K562 (cell line): Measurements from ENCODE around the gene ZFP36. TPM values are rescaled to one million over a fixed set of nuclear protein-coding genes. Genes with fewer than 3 reads are reported as not detected.

Experiments used
- BRCA1 ChIP-seq, 2 experiments: fragments of 450-650 bp in 1 of 2; sonication (generic) in 1 of 2; formaldehyde crosslinking in 1 of 2; IDR thresholded peaks; 2 replicates each; pipeline versions ENCODE4 v1.5.0 to v1.6.1; 2017 to 2020; ENCODE audit warnings: mild to moderate bottlenecking in 1 of 2, missing genetic modification reagents in 1 of 2
- EHMT2 ChIP-seq: fragments of 450-650 bp; IDR thresholded peaks from 2 replicates; pipeline ENCODE4 v1.6.1; 2018; ENCODE audit warnings: antibody characterized with exemption
- HNRNPK ChIP-seq: fragments of 200-400 bp; formaldehyde crosslinking; IDR thresholded peaks from one replicate; pipeline ENCODE4 v1.6.1; 2018; ENCODE audit warnings: mild to moderate bottlenecking, low read depth, low read length; ENCODE audit not compliant: poor library complexity, severe bottlenecking
- JUNB ChIP-seq: fragments of 450-650 bp; formaldehyde crosslinking; conservative IDR thresholded peaks from 2 replicates; pipeline ENCODE4 v1.4.0; 2020; ENCODE audit warnings: mild to moderate bottlenecking
- KHSRP ChIP-seq: fragments of 450-650 bp; IDR thresholded peaks from 2 replicates; pipeline ENCODE4 v1.6.1; 2017
- POLR2AphosphoS2 ChIP-seq: IDR thresholded peaks from 2 replicates; pipeline ENCODE4 v1.6.1; 2012; ENCODE audit warnings: low read length, improper control_type of control experiment
- POLR2H ChIP-seq: IDR thresholded peaks from 2 replicates; pipeline ENCODE4 v1.6.1; 2016; ENCODE audit warnings: missing genetic modification characterization, low read depth, mild to moderate bottlenecking, control low read depth, missing compliant biosample characterization, moderate library complexity
- RNF2 ChIP-seq: sonication (generic); IDR thresholded peaks from 2 replicates; pipeline ENCODE4 v1.6.1; 2016
- SMARCC2 ChIP-seq: fragments of 450-650 bp; IDR thresholded peaks from 2 replicates; pipeline ENCODE4 v1.6.1; 2017; ENCODE audit warnings: antibody characterized with exemption, moderate library complexity, mild to moderate bottlenecking, low read depth
- ZFP36 ChIP-seq: fragments of 150-350 bp; IDR thresholded peaks from 2 replicates; pipeline ENCODE4 v1.6.1; 2018; ENCODE audit warnings: low read length, low read depth; ENCODE audit not compliant: partially characterized antibody
- ZNF431 ChIP-seq: sonication (generic); formaldehyde crosslinking; IDR thresholded peaks from 2 replicates; pipeline ENCODE4 v1.8.0; 2022; ENCODE audit warnings: mild to moderate bottlenecking, missing genetic modification reagents
- polyA plus RNA-seq, 8 experiments: library from polyadenylated mRNA; depleted of rRNA in 4 of 8; stranded (reverse) in 5 of 8; unstranded in 3 of 8; fragments of >200 nt; fragmentation: Nextera tagmentation in 2 of 8; fragmentation: Illumina TruSeq in 1 of 8; extraction: Ambion mirVana in 2 of 8; extraction: Trizol in 1 of 8; gene quantifications; 2 replicates each; pipeline versions ENCODE4 v1.2.1 to v1.2.3, GENCODE V29; 2011 to 2014; ENCODE audit warnings: inconsistent platforms in 1 of 8, missing spikeins in 1 of 8
- total RNA-seq, 7 experiments: library from RNA; depleted of rRNA in 6 of 7; stranded (reverse); fragments of >200 nt in 6 of 7; fragmentation: Illumina TruSeq in 2 of 7; extraction: Trizol in 2 of 7; gene quantifications; 2 replicates each; pipeline versions ENCODE4 v1.2.1 to v1.2.3, GENCODE V29; 2011 to 2021; ENCODE audit warnings: low replicate concordance in 1 of 7
- TF ChIP-seq, protein P1 (sequence below): sonication (generic); formaldehyde crosslinking; IDR thresholded peaks from 2 replicates; pipeline ENCODE4 v1.8.1; 2023; ENCODE audit warnings: mild to moderate bottlenecking, missing genetic modification reagents
- TF ChIP-seq, protein P2 (sequence below), 3 experiments: fragments of 200-800 bp in 1 of 3; fragments of 250-450 bp in 1 of 3; fragments of 450-650 bp in 1 of 3; sonication (Bioruptor Pico) in 1 of 3; sonication (Bioruptor generic) in 1 of 3; formaldehyde crosslinking in 1 of 3; IDR thresholded peaks; 2 replicates each; pipeline versions ENCODE4 v1.6.1 to v1.8.0; 2016 to 2022; ENCODE audit warnings: mild to moderate bottlenecking in 2 of 3, missing genetic modification characterization in 2 of 3, missing compliant biosample characterization in 1 of 3, moderate library complexity in 1 of 3
- TF ChIP-seq, protein P3 (sequence below): sonication (generic); formaldehyde crosslinking; IDR thresholded peaks from 2 replicates; pipeline ENCODE4 v1.8.0; 2022; ENCODE audit warnings: mild to moderate bottlenecking, missing genetic modification reagents
- TF ChIP-seq, protein P4 (sequence below): fragments of 450-650 bp; formaldehyde crosslinking; conservative IDR thresholded peaks from 2 replicates; pipeline ENCODE4 v1.4.0; 2022; ENCODE audit warnings: mild to moderate bottlenecking, missing genetic modification characterization
- TF ChIP-seq, protein P5 (sequence below): fragments of 250-450 bp; sonication (Bioruptor Pico); IDR thresholded peaks from 2 replicates; pipeline ENCODE4 v1.8.0; 2022; ENCODE audit warnings: inconsistent platforms

The ZFP36 gene
- total and polyA plus RNA-seq, 9 of the 15 experiments (the other 6 are each of a cell fraction or from before 2014, with no cell fraction given) = 1.0 to 20.1 (median 3.5) TPM

DNA sequence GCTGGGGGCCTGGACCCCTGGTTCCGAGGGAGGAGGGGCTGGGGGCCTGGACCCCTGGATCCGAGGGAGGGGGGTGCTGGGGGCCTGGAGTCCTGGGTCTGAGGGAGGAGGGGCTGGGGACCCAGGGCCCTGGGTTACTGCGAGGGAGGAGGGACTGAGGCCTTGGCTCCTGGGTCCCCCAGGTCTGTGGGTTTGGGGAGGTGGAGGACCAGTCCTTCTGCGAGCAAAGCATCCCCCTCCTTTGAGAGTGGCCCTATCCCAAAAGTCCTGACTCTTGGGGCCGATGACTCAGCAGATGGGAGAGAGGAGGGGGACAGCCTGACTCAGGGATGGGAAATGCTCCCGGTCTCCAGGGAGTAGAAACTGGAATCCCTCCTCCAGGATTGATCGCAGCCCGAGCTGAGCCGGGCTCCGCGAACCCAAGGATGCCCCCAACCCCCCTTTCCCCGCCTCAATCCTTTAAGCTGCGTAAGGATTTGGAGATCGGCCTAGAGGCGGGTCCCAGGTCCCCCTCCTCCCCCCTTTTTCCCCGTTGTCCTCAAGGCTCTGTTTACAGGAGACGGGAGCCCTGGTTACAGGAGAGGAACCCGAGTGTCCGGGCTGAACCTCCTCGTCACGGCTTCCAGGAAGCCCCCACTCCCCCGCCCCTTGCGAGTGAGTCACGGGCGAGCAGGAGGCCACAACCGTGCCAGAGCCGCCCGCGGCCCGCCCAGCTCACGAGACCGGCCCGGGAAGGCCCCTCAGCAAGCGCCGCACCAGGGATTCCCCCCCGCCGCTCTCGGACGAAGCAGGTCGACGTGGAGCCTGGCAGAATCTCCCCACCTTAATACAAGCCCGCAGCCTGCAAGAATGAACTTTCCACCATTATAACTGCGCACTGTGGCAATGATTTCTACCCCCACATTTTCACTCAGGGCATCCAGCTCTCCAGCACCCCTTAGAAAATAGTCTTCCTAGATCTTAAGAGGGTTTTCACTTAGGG, 3.0 kb upstream of the ZFP36 start (continued):
- TF ChIP-seq, protein P1, sequence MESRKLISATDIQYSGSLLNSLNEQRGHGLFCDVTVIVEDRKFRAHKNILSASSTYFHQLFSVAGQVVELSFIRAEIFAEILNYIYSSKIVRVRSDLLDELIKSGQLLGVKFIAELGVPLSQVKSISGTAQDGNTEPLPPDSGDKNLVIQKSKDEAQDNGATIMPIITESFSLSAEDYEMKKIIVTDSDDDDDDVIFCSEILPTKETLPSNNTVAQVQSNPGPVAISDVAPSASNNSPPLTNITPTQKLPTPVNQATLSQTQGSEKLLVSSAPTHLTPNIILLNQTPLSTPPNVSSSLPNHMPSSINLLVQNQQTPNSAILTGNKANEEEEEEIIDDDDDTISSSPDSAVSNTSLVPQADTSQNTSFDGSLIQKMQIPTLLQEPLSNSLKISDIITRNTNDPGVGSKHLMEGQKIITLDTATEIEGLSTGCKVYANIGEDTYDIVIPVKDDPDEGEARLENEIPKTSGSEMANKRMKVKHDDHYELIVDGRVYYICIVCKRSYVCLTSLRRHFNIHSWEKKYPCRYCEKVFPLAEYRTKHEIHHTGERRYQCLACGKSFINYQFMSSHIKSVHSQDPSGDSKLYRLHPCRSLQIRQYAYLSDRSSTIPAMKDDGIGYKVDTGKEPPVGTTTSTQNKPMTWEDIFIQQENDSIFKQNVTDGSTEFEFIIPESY (CRISPR knock-in tag) = no peak
- TF ChIP-seq POLR2AphosphoS2 = no peak
- TF ChIP-seq POLR2H (tag) = no peak
- TF ChIP-seq RNF2 = peak; percentile 31; the same call in 1 of the 2 replicates
- no peak for TF ChIP-seq KHSRP
- TF ChIP-seq HNRNPK = no peak
- TF ChIP-seq EHMT2 = no peak
- TF ChIP-seq, protein P2, sequence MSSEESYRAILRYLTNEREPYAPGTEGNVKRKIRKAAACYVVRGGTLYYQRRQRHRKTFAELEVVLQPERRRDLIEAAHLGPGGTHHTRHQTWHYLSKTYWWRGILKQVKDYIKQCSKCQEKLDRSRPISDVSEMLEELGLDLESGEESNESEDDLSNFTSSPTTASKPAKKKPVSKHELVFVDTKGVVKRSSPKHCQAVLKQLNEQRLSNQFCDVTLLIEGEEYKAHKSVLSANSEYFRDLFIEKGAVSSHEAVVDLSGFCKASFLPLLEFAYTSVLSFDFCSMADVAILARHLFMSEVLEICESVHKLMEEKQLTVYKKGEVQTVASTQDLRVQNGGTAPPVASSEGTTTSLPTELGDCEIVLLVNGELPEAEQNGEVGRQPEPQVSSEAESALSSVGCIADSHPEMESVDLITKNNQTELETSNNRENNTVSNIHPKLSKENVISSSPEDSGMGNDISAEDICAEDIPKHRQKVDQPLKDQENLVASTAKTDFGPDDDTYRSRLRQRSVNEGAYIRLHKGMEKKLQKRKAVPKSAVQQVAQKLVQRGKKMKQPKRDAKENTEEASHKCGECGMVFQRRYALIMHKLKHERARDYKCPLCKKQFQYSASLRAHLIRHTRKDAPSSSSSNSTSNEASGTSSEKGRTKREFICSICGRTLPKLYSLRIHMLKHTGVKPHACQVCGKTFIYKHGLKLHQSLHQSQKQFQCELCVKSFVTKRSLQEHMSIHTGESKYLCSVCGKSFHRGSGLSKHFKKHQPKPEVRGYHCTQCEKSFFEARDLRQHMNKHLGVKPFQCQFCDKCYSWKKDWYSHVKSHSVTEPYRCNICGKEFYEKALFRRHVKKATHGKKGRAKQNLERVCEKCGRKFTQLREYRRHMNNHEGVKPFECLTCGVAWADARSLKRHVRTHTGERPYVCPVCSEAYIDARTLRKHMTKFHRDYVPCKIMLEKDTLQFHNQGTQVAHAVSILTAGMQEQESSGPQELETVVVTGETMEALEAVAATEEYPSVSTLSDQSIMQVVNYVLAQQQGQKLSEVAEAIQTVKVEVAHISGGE (CRISPR knock-in tag; IDR thresholded peaks at IDR 0.05) = 0 out of 6 replicates have a peak, but pooled peaks of 1 of the 3 experiments have one; percentile 29
- TF ChIP-seq ZFP36 = no peak
- TF ChIP-seq, protein P3, sequence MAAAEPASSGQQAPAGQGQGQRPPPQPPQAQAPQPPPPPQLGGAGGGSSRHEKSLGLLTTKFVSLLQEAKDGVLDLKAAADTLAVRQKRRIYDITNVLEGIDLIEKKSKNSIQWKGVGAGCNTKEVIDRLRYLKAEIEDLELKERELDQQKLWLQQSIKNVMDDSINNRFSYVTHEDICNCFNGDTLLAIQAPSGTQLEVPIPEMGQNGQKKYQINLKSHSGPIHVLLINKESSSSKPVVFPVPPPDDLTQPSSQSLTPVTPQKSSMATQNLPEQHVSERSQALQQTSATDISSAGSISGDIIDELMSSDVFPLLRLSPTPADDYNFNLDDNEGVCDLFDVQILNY (CRISPR knock-in tag) = no peak
- TF ChIP-seq, protein P4, sequence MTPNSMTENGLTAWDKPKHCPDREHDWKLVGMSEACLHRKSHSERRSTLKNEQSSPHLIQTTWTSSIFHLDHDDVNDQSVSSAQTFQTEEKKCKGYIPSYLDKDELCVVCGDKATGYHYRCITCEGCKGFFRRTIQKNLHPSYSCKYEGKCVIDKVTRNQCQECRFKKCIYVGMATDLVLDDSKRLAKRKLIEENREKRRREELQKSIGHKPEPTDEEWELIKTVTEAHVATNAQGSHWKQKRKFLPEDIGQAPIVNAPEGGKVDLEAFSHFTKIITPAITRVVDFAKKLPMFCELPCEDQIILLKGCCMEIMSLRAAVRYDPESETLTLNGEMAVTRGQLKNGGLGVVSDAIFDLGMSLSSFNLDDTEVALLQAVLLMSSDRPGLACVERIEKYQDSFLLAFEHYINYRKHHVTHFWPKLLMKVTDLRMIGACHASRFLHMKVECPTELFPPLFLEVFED (CRISPR knock-in tag) = no peak
- no peak for TF ChIP-seq SMARCC2
- TF ChIP-seq BRCA1 (IDR thresholded peaks at IDR 0.05) = no peak
- no peak for TF ChIP-seq BRCA1 (CRISPR knock-in tag; IDR thresholded peaks at IDR 0.05)
- TF ChIP-seq, protein P5, sequence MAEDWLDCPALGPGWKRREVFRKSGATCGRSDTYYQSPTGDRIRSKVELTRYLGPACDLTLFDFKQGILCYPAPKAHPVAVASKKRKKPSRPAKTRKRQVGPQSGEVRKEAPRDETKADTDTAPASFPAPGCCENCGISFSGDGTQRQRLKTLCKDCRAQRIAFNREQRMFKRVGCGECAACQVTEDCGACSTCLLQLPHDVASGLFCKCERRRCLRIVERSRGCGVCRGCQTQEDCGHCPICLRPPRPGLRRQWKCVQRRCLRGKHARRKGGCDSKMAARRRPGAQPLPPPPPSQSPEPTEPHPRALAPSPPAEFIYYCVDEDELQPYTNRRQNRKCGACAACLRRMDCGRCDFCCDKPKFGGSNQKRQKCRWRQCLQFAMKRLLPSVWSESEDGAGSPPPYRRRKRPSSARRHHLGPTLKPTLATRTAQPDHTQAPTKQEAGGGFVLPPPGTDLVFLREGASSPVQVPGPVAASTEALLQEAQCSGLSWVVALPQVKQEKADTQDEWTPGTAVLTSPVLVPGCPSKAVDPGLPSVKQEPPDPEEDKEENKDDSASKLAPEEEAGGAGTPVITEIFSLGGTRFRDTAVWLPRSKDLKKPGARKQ (CRISPR knock-in tag) = no peak
- TF ChIP-seq JUNB = peak; percentile 66; the same call in 1 of the 2 replicates
- no peak for TF ChIP-seq ZNF431 (CRISPR knock-in tag)
